H1 (cell line): ENCODE measurements around the gene RHBDF2. TPM values are rescaled to one million over a fixed set of nuclear protein-coding genes. Genes with fewer than 3 reads are reported as not detected.

ENCODE experiments used
- CTCF ChIA-PET: fragments of 300-600 bp; sonication (Branson Sonifier 250); formaldehyde crosslinking; loops from one replicate; lab custom pipeline; 2021; ENCODE audit not compliant: partially characterized antibody; lab: Charles Lee
- POLR2A ChIA-PET: fragments of 300-600 bp; sonication (Branson Sonifier 250); formaldehyde crosslinking; loops from one replicate; lab custom pipeline; 2021; ENCODE audit warnings: inconsistent platforms; ENCODE audit not compliant: partially characterized antibody; lab: Charles Lee
- DNase-seq, 2 experiments: peaks; one replicate each; pipeline versions ENCODE4 v3.0.0 to v3.0.0-alpha.2; 2010 to 2022; ENCODE audit warnings: low spot score in 2 of 2, low read depth in 1 of 2, mixed read lengths in 1 of 2
- FAIRE-seq: peaks from 2 replicates; lab custom pipeline; 2011; peaks lifted over from hg19 to GRCh38; lab: Jason Lieb, UNC
- H2AFZ ChIP-seq: 2 replicates; pipeline ENCODE4 v1.8.1; 2012; ENCODE audit warnings: low read length, inconsistent platforms
- H2AK5ac ChIP-seq: 2 replicates; pipeline ENCODE4 v1.6.1; 2013; ENCODE audit warnings: low read depth, low read length
- H2BK120ac ChIP-seq: replicated peaks from 2 replicates; pipeline ENCODE3; 2013; ENCODE audit warnings: low read depth, low read length, inconsistent platforms
- H2BK12ac ChIP-seq: 2 replicates; pipeline ENCODE4 v1.6.1; 2013; ENCODE audit warnings: low read depth, low read length
- H2BK15ac ChIP-seq: 2 replicates; pipeline ENCODE4 v1.6.1; 2013; ENCODE audit warnings: low read length
- H2BK20ac ChIP-seq: 2 replicates; pipeline ENCODE4 v1.6.1; 2013; ENCODE audit warnings: low read length
- H2BK5ac ChIP-seq: 2 replicates; pipeline ENCODE4 v1.6.1; 2013; ENCODE audit warnings: low read depth, low read length
- H3K14ac ChIP-seq: 2 replicates; pipeline ENCODE4 v1.6.1; 2013; ENCODE audit warnings: inconsistent platforms; ENCODE audit not compliant: insufficient read length
- H3K18ac ChIP-seq: 2 replicates; pipeline ENCODE4 v1.6.1; 2013; ENCODE audit warnings: low read length; ENCODE audit errors: extremely low read depth
- H3K23ac ChIP-seq: 2 replicates; pipeline ENCODE4 v1.6.1; 2013; ENCODE audit warnings: inconsistent platforms; ENCODE audit not compliant: insufficient read length
- H3K23me2 ChIP-seq: 2 replicates; pipeline ENCODE4 v1.6.1; 2013; ENCODE audit warnings: low read depth, low read length
- H3K27ac ChIP-seq: 2 replicates; pipeline ENCODE4 v1.6.1; 2011; ENCODE audit warnings: low read depth, low read length, inconsistent platforms
- H3K27me3 ChIP-seq, 4 experiments: replicated peaks in 1 of 4; 1 replicate in 1 of 4; 2 replicates in 3 of 4; pipeline versions ENCODE4 v1.6.1 to v1.8.1; 2011 to 2013; ENCODE audit warnings: low read length in 3 of 4, mild to moderate bottlenecking in 3 of 4, inconsistent platforms in 2 of 4, mixed read lengths in 2 of 4, moderate library complexity in 1 of 4; ENCODE audit not compliant: control insufficient read depth in 3 of 4, insufficient read depth in 3 of 4; ENCODE audit errors: extremely low read depth in 1 of 4
- H3K36me3 ChIP-seq, 4 experiments: 2 replicates each; pipeline versions ENCODE4 v1.6.1 to v1.8.1; 2011 to 2013; ENCODE audit warnings: mild to moderate bottlenecking in 4 of 4, low read length in 3 of 4, moderate library complexity in 2 of 4, control low read depth in 1 of 4, inconsistent platforms in 1 of 4; ENCODE audit not compliant: insufficient read depth in 4 of 4, control insufficient read depth in 2 of 4
- H3K4ac ChIP-seq: replicated peaks from 2 replicates; pipeline ENCODE3; 2013; ENCODE audit warnings: low read length, low read depth, mixed read lengths, inconsistent platforms; ENCODE audit not compliant: insufficient read length
- H3K4me1 ChIP-seq, 4 experiments: replicated peaks in 1 of 4; 1 replicate in 1 of 4; 2 replicates in 3 of 4; pipeline versions ENCODE4 v1.6.1 to v1.8.1; 2011 to 2013; ENCODE audit warnings: low read length in 3 of 4, inconsistent platforms in 2 of 4, mixed read lengths in 1 of 4; ENCODE audit not compliant: insufficient read depth in 4 of 4, control insufficient read depth in 3 of 4
- H3K4me2 ChIP-seq, 2 experiments: 2 replicates each; pipeline versions ENCODE4 v1.6.1 to v1.8.1; 2011 to 2013; ENCODE audit warnings: low read depth in 2 of 2, low read length in 2 of 2, control low read depth in 1 of 2, inconsistent platforms in 1 of 2, mild to moderate bottlenecking in 1 of 2; ENCODE audit not compliant: insufficient read depth in 1 of 2
- H3K4me3 ChIP-seq, 4 experiments: fragments of 200-600, 300-600 bp in 1 of 4; sonication (generic), shearing (Covaris generic), sonication (Bioruptor Twin) in 1 of 4; 2 replicates each; pipeline versions ENCODE4 v1.5.1 to v1.8.1; 2011 to 2016; ENCODE audit warnings: low read length in 4 of 4, low read depth in 3 of 4, control low read depth in 2 of 4, inconsistent platforms in 2 of 4, mild to moderate bottlenecking in 2 of 4, mixed read lengths in 1 of 4, moderate library complexity in 1 of 4; ENCODE audit not compliant: insufficient read depth in 2 of 4; ENCODE audit errors: extremely low read depth in 1 of 4
- H3K56ac ChIP-seq: replicated peaks from 2 replicates; pipeline ENCODE3; 2013; ENCODE audit warnings: low read depth, mild to moderate bottlenecking, mixed read lengths, low read length, inconsistent platforms; ENCODE audit not compliant: insufficient read length
- H3K79me1 ChIP-seq: 2 replicates; pipeline ENCODE4 v1.6.1; 2013; ENCODE audit warnings: low read depth, low read length, control low read depth
- H3K79me2 ChIP-seq, 2 experiments: 2 replicates each; pipeline versions ENCODE4 v1.6.1 to v1.8.1; 2012 to 2013; ENCODE audit warnings: low read length in 2 of 2, mild to moderate bottlenecking in 2 of 2, inconsistent platforms in 1 of 2; ENCODE audit not compliant: insufficient read depth in 2 of 2, control insufficient read depth in 1 of 2
- H3K9ac ChIP-seq, 4 experiments: replicated peaks in 1 of 4; 1 replicate in 1 of 4; 2 replicates in 3 of 4; pipeline versions ENCODE4 v1.6.1 to v1.8.1; 2011 to 2013; ENCODE audit warnings: low read depth in 3 of 4, low read length in 3 of 4, control low read depth in 2 of 4, mild to moderate bottlenecking in 2 of 4, moderate library complexity in 2 of 4, inconsistent platforms in 1 of 4; ENCODE audit errors: extremely low read depth in 1 of 4
- H3K9me3 ChIP-seq, 2 experiments: 2 replicates each; pipeline versions ENCODE4 v1.6.1 to v1.8.1; 2012 to 2013; ENCODE audit warnings: mild to moderate bottlenecking in 2 of 2, moderate library complexity in 2 of 2, control low read depth in 1 of 2, inconsistent platforms in 1 of 2, low read depth in 1 of 2, low read length in 1 of 2, mixed read lengths in 1 of 2; ENCODE audit not compliant: insufficient read depth in 2 of 2
- H4K20me1 ChIP-seq, 2 experiments: replicated peaks in 1 of 2; 2 replicates each; pipeline versions ENCODE3 to v1.8.1; 2011 to 2013; ENCODE audit warnings: inconsistent platforms in 2 of 2, low read length in 2 of 2, mild to moderate bottlenecking in 1 of 2; ENCODE audit not compliant: insufficient read depth in 2 of 2, control insufficient read depth in 1 of 2
- H4K5ac ChIP-seq: 2 replicates; pipeline ENCODE4 v1.6.1; 2013; ENCODE audit warnings: low read length, low read depth, mixed read lengths, inconsistent platforms; ENCODE audit not compliant: insufficient read length
- H4K8ac ChIP-seq: 2 replicates; pipeline ENCODE4 v1.8.0; 2013; ENCODE audit warnings: mild to moderate bottlenecking, moderate library complexity, low read length, inconsistent platforms; ENCODE audit not compliant: insufficient read depth; ENCODE audit errors: extremely low read depth
- H4K91ac ChIP-seq: replicated peaks from 2 replicates; pipeline ENCODE3; 2013; ENCODE audit warnings: low read length, mixed read lengths, inconsistent platforms; ENCODE audit not compliant: insufficient read length
- ASH2L ChIP-seq: fragments of 200-600, 300-600 bp; sonication (generic); IDR thresholded peaks from one replicate; pipeline ENCODE4 v1.7.1; 2017; ENCODE audit warnings: low read length
- CBX8 ChIP-seq: fragments of 300-800, 300-1000 bp; sonication (generic); IDR thresholded peaks from 2 replicates; pipeline ENCODE4 v1.7.1; 2016; ENCODE audit warnings: low read depth, low read length, borderline replicate concordance
- CHD1 ChIP-seq: IDR thresholded peaks from 2 replicates; pipeline ENCODE4 v1.6.1; 2012; ENCODE audit warnings: low read depth, low read length, improper control_type of control experiment
- FOSL1 ChIP-seq: IDR thresholded peaks from 2 replicates; pipeline ENCODE4 v1.6.1; 2011; ENCODE audit warnings: mild to moderate bottlenecking, low read depth, low read length, moderate library complexity; ENCODE audit not compliant: insufficient read depth
- NRF1 ChIP-seq: IDR thresholded peaks from 2 replicates; pipeline ENCODE4 v1.6.1; 2011; ENCODE audit warnings: mild to moderate bottlenecking, low read depth, low read length, improper control_type of control experiment
- SAP30 ChIP-seq: fragments of 300-600 bp; sonication (generic); IDR thresholded peaks from 2 replicates; pipeline ENCODE4 v1.7.1; 2012; ENCODE audit warnings: low read length, moderate library complexity, mild to moderate bottlenecking, inconsistent platforms; ENCODE audit not compliant: insufficient read depth, insufficient replicate concordance
- SP2 ChIP-seq: IDR thresholded peaks from 2 replicates; pipeline ENCODE4 v1.6.1; 2012; ENCODE audit warnings: mild to moderate bottlenecking, low read length, inconsistent platforms
- TCF12 ChIP-seq: IDR thresholded peaks from 2 replicates; pipeline ENCODE4 v1.6.1; 2011; ENCODE audit warnings: low read depth, mild to moderate bottlenecking, low read length
- WGBS, 2 experiments: shearing (Covaris generic) in 1 of 2; methylation state at CpG; one replicate each; pipeline versions ENCODE4 v1.1.6 to v1.1.7; 2013 to 2015; ENCODE audit warnings: low lambda C conversion rate in 2 of 2, mixed read lengths in 2 of 2, inconsistent platforms in 1 of 2, low coverage in 1 of 2, missing lambda C conversion rate in 1 of 2; ENCODE audit not compliant: insufficient replicate concordance in 2 of 2, insufficient coverage in 1 of 2, insufficient read length in 1 of 2; ENCODE audit errors: extremely low coverage in 1 of 2, missing lambda C conversion rate in 1 of 2; 5-methylcytosine and 5-hydroxymethylcytosine counted together
- polyA plus RNA-seq, 7 experiments: library from polyadenylated mRNA; depleted of rRNA in 3 of 7; stranded (reverse) in 5 of 7; unstranded in 2 of 7; fragments of >200 nt in 5 of 7; fragments of 200-250 nt in 2 of 7; gene quantifications; 1 replicate in 5 of 7; 2 replicates in 1 of 7; 4 replicates in 1 of 7; pipeline versions ENCODE4 v1.2.1 to v1.2.3, GENCODE V29; 2011 to 2013; ENCODE audit warnings: missing spikeins in 2 of 7, mixed read lengths in 2 of 7
- total RNA-seq: library from RNA; stranded (reverse); fragmentation: NEBNext Ultra II Directional; extraction: Animal tissue kit (Norgen Biotek cat#: 25700); gene quantifications from 2 replicates; pipeline ENCODE4 v1.2.1, GENCODE V29; 2021
- TF ChIP-seq, protein P1 (sequence below): IDR thresholded peaks from 2 replicates; pipeline ENCODE4 v1.6.1; 2012; ENCODE audit warnings: inconsistent platforms

Gene RHBDF2
- total and polyA plus RNA-seq, 2 of the 8 experiments (the other 6 are each of a cell fraction or from before 2014, with no cell fraction given) = 21.2 to 25.9 TPM

DNA sequence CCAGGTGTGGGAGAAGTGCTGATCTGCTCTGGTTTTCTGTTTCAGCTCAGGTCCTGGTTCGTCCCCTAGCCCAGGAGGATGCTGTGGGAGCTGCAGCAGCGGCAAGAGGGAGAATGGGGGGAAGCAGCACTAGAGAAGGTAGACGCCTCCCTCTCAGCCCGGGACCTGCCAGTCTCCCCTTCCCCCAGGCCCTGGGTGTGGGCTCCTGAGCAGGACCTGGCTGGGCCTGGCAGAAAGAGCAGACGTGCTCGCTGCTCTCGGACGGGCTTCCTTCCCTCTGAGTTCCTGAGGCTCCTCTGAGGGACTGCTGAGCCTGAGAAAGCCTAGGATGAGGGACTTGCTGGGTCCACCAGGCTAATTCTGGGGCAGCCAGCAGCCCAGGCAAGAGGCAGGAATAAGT, 41.8 kb upstream of the RHBDF2 start:
- FAIRE-seq (no peak), DNase-seq (no peak)
- H2BK5ac ChIP-seq = 0 out of 2 replicates have a peak overlapping the region, but pooled peaks have one; percentile 45
- no peak overlapping the region for H2BK20ac ChIP-seq
- POLR2A ChIA-PET = interaction anchor here (1.1 to 3.7 kb wide), 6 partner anchors 15 to 159 kb away, joined by 3 to 27 read pairs (median 6); partner anchors contain the start of genes RHBDF2 and SPHK1
- H2BK12ac ChIP-seq = peak overlapping the region; percentile 6; the same call in 1 of the 2 replicates
- H3K79me1 ChIP-seq = no peaks in the 10 kb centered on the region
- H3K23ac ChIP-seq = no peak overlapping the region
- TF ChIP-seq NRF1 (no peak), SP2 (no peak), TCF12 (no peak), SAP30 (no peak), CHD1 (no peak), CBX8 (no peak), FOSL1 (no peak), ASH2L (no peak)
- TF ChIP-seq, protein P1, sequence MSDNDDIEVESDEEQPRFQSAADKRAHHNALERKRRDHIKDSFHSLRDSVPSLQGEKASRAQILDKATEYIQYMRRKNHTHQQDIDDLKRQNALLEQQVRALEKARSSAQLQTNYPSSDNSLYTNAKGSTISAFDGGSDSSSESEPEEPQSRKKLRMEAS = no peak
- no peaks in the 10 kb centered on the region for H3K9me3 ChIP-seq
- H3K18ac ChIP-seq = no peak overlapping the region
- no peak overlapping the region for H2AFZ ChIP-seq
- peaks cover 13% of the 10 kb centered on the region for H3K23me2 ChIP-seq
- no peak overlapping the region for H3K4me2 ChIP-seq
- H3K4ac ChIP-seq = no peak overlapping the region
- no peak overlapping the region for H4K91ac ChIP-seq
- no peak overlapping the region for H2BK120ac ChIP-seq
- 80% methylated on average over 8 of the region's 8 CpGs; no CpG with 5 or more reads in 1 of the 2 experiments for WGBS, 2 experiments
- H4K5ac ChIP-seq = no peak overlapping the region
- no peak overlapping the region for H3K27ac ChIP-seq
- H3K79me2 ChIP-seq = no peaks in the 10 kb centered on the region; a peak in 1 of 4 replicates
- no peak overlapping the region for H3K4me3 ChIP-seq
- H4K8ac ChIP-seq = peak overlapping the region; percentile 73; the same call in 1 of the 2 replicates
- H4K20me1 ChIP-seq = peaks cover 0 to 6% of the 10 kb centered on the region in 2 experiments
- H3K9ac ChIP-seq = no peak overlapping the region
- CTCF ChIA-PET = interaction anchor here (1.3 to 15.6 kb wide), 6 partner anchors 9 to 38 kb away, joined by 4 to 260 read pairs (median 24); no protein-coding TSS in a partner anchor
- no peak overlapping the region for H2AK5ac ChIP-seq
- no peak overlapping the region for H3K14ac ChIP-seq
- H3K27me3 ChIP-seq = peaks cover 5 to 20% (median 20%) of the 10 kb centered on the region in 4 experiments
- H3K4me1 ChIP-seq = peaks cover 0 to 39% (median 19%) of the 10 kb centered on the region in 4 experiments; a peak in 6 of 7 replicates
- no peak overlapping the region for H3K56ac ChIP-seq
- H3K36me3 ChIP-seq = no peaks in the 10 kb centered on the region
- no peak overlapping the region for H2BK15ac ChIP-seq
